ENCODE measurements around the gene MACIR. TPM values are rescaled to one million over a fixed set of nuclear protein-coding genes. Genes with fewer than 3 reads are reported as not detected.

The MACIR gene
- polyA plus RNA-seq, 2 of the 4 experiments (the other 2 are of a cell fraction): 20.1 to 38.8 TPM

DNA sequence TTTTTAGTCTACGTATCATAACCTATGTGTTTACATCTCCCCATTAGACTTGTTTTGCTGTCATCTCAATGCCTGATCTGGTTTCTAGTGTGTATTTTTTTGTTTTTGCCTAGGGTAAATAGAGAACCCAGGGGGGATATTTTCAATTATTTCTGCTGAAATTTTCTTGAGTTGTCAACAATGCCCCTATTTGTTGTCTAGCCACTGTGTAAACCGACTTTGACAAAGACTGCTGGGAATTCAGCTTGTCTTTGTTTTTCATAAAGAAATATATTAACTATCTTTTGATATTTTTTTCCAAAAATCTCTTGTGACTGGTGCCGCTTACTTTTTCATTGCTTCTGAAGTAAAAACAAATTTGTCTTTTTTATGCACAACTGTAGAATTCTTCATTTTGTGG lies 28.1 kb downstream of the MACIR start:
- ChIA-PET POLR2A (no interaction called here), CTCF (no interaction called here)
- Histone ChIP-seq H3K27ac (no peak overlapping the region), H3K9me3 (no peaks in the 10 kb centered on the region), H3K4me2 (no peak overlapping the region), H3K4me3 (no peak overlapping the region), H3K4me1 (no peaks in the 10 kb centered on the region)
- no peak for DNase-seq (ENCODE audit: low read depth in 1 of 2, low spot score in 1 of 2)
- 85% methylated on average over 3 of the region's 3 CpGs for WGBS (ENCODE audit: missing lambda C conversion rate)
- FAIRE-seq: no peak
- no peak for ATAC-seq
- no peak for TF ChIP-seq SREBF2 (IDR thresholded peaks at IDR 0.05)
- no peak for TF ChIP-seq CHD2 (IDR thresholded peaks at IDR 0.05; ENCODE audit: low read length, partially characterized antibody)
- no peak for TF ChIP-seq ZNF302 (CRISPR knock-in tag; IDR thresholded peaks at IDR 0.05)
- no peak for TF ChIP-seq RNF2 (IDR thresholded peaks at IDR 0.05; ENCODE audit: borderline replicate concordance, low read depth)
- TF ChIP-seq EHMT2 (IDR thresholded peaks at IDR 0.05; ENCODE audit: low read depth): no peak

DNA sequence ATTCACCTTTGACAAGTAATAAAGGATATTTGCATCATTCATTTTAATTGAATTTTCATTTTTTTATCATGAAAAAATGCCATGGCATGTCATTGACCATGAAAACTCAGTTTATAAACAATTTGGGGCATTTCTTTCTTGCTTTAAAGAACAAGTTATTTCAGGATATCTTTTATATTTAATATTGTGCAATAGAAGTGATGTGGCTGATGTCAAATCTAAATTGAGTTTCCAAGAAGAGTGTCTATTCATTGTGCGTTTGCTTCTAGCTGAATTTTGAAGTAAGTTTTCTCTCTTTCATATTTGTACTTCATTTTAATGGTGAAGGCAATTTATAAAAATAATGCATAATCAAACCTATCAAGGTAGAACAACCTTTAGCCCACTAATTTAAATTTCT lies 30.5 kb downstream of the MACIR start:
- 98% methylated on average over 1 of the region's 1 CpG for WGBS (ENCODE audit: missing lambda C conversion rate)
- Histone ChIP-seq H3K4me3 (no peak overlapping the region), H3K27ac (no peak overlapping the region), H3K9me3 (no peaks in the 10 kb centered on the region), H3K4me2 (no peak overlapping the region), H3K4me1 (no peaks in the 10 kb centered on the region)
- no peak for DNase-seq (ENCODE audit: low read depth in 1 of 2, low spot score in 1 of 2)
- no peak for FAIRE-seq
- POLR2A ChIA-PET: no interaction called here
- CTCF ChIA-PET: no interaction called here
- no peak for TF ChIP-seq ZFP36 (IDR thresholded peaks at IDR 0.05; ENCODE audit: borderline replicate concordance, partially characterized antibody)
- no peak for TF ChIP-seq FOSL2 (IDR thresholded peaks at IDR 0.05)
- no peak for TF ChIP-seq FOSL2 (CRISPR knock-in tag; IDR thresholded peaks at IDR 0.05)
- TF ChIP-seq, protein P1, sequence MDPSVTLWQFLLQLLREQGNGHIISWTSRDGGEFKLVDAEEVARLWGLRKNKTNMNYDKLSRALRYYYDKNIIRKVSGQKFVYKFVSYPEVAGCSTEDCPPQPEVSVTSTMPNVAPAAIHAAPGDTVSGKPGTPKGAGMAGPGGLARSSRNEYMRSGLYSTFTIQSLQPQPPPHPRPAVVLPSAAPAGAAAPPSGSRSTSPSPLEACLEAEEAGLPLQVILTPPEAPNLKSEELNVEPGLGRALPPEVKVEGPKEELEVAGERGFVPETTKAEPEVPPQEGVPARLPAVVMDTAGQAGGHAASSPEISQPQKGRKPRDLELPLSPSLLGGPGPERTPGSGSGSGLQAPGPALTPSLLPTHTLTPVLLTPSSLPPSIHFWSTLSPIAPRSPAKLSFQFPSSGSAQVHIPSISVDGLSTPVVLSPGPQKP (IDR thresholded peaks at IDR 0.05; ENCODE audit: low read depth, low read length): no peak
- no peak; a peak in 1 of 4 replicates for TF ChIP-seq CEBPB (IDR thresholded peaks at IDR 0.05)
- TF ChIP-seq HEYL (CRISPR knock-in tag; IDR thresholded peaks at IDR 0.05): no peak
- no peak for TF ChIP-seq CHD4 (IDR thresholded peaks at IDR 0.05; ENCODE audit: borderline replicate concordance)
- no peak for TF ChIP-seq CBX8 (IDR thresholded peaks at IDR 0.05)
- TF ChIP-seq ZC3H11A (IDR thresholded peaks at IDR 0.05): no peak
- no peak for TF ChIP-seq PBX3 (IDR thresholded peaks at IDR 0.05)
- no peak for TF ChIP-seq POLR2AphosphoS2 (conservative IDR thresholded peaks at IDR 0.05; ENCODE audit: low read length)
- no peak for TF ChIP-seq PHF8 (IDR thresholded peaks at IDR 0.05; ENCODE audit: borderline replicate concordance, low read depth)
- no peak for TF ChIP-seq HOXA7 (CRISPR knock-in tag; IDR thresholded peaks at IDR 0.05)
- TF ChIP-seq FOSB (CRISPR knock-in tag; IDR thresholded peaks at IDR 0.05): no peak
- ATAC-seq: no peak

DNA sequence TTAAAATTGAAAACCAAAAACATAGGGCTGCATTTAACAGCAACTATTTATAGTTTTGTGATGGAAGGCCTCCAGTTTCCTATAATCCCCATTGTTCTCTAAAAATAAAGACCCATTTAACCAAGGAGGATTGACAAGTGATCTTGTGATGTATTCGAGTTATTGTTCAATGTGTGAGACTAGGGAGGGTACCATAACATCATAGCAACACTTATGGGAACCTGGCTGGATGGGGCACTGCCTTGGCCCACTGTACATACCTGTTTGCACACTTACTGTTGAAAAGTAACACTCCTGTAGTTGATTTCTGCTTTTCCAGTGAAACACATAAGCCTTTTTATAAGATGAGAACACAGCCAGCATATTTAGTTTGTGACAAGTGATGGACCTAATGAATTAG lies 32.3 kb downstream of the MACIR start:
- ATAC-seq (no peak), DNase-seq (ENCODE audit: low read depth in 1 of 2, low spot score in 1 of 2) (no peak), FAIRE-seq (no peak)
- Histone ChIP-seq H3K4me2 (no peak overlapping the region), H3K4me1 (no peaks in the 10 kb centered on the region), H3K4me3 (no peak overlapping the region), H3K27ac (no peak overlapping the region), H3K9me3 (no peaks in the 10 kb centered on the region)
- WGBS (ENCODE audit: missing lambda C conversion rate): 33% methylated on average over 1 of the region's 1 CpG
- TF ChIP-seq, protein P2, sequence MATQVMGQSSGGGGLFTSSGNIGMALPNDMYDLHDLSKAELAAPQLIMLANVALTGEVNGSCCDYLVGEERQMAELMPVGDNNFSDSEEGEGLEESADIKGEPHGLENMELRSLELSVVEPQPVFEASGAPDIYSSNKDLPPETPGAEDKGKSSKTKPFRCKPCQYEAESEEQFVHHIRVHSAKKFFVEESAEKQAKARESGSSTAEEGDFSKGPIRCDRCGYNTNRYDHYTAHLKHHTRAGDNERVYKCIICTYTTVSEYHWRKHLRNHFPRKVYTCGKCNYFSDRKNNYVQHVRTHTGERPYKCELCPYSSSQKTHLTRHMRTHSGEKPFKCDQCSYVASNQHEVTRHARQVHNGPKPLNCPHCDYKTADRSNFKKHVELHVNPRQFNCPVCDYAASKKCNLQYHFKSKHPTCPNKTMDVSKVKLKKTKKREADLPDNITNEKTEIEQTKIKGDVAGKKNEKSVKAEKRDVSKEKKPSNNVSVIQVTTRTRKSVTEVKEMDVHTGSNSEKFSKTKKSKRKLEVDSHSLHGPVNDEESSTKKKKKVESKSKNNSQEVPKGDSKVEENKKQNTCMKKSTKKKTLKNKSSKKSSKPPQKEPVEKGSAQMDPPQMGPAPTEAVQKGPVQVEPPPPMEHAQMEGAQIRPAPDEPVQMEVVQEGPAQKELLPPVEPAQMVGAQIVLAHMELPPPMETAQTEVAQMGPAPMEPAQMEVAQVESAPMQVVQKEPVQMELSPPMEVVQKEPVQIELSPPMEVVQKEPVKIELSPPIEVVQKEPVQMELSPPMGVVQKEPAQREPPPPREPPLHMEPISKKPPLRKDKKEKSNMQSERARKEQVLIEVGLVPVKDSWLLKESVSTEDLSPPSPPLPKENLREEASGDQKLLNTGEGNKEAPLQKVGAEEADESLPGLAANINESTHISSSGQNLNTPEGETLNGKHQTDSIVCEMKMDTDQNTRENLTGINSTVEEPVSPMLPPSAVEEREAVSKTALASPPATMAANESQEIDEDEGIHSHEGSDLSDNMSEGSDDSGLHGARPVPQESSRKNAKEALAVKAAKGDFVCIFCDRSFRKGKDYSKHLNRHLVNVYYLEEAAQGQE (IDR thresholded peaks at IDR 0.05): no peak
- TF ChIP-seq POLR2A (IDR thresholded peaks at IDR 0.05; ENCODE audit: low read length) (no peak), NPAS2 (CRISPR knock-in tag; IDR thresholded peaks at IDR 0.05; ENCODE audit: borderline replicate concordance) (no peak), CBX8 (IDR thresholded peaks at IDR 0.05) (no peak), MAFK (IDR thresholded peaks at IDR 0.05; ENCODE audit: partially characterized antibody) (no peak), EP300 (IDR thresholded peaks at IDR 0.05) (no peak), HEYL (CRISPR knock-in tag; IDR thresholded peaks at IDR 0.05) (no peak)
- ChIA-PET POLR2A (no interaction called here), CTCF (interaction anchor here (0.6 kb wide), 1 partner anchor 8 kb away, joined by 3 read pairs; no protein-coding TSS in a partner anchor)
